Fibroblast of lung (primary cell): ENCODE results near the gene GABRG3. TPM values are rescaled to one million over a fixed set of nuclear protein-coding genes. Genes with fewer than 3 reads are reported as not detected.

Source experiments
- DNase-seq, 2 donors: peaks; one replicate each; pipeline versions ENCODE4 v3.0.0 to v3.0.0-alpha.2; 2010; ENCODE audit warnings: low read depth in 2 of 2
- H2AFZ ChIP-seq: 2 replicates; pipeline ENCODE4 v1.5.1; 2012; ENCODE audit warnings: low read length, control low read depth, inconsistent platforms
- H3K27ac ChIP-seq: 2 replicates; pipeline ENCODE4 v1.5.1; 2011; ENCODE audit warnings: low read length, control low read depth; ENCODE audit not compliant: insufficient read depth
- H3K27me3 ChIP-seq: 2 replicates; pipeline ENCODE4 v1.5.1; 2011; ENCODE audit warnings: mild to moderate bottlenecking, low read length; ENCODE audit not compliant: control insufficient read depth, insufficient read depth
- H3K36me3 ChIP-seq: 2 replicates; pipeline ENCODE4 v1.5.1; 2011; ENCODE audit warnings: low read length; ENCODE audit not compliant: control insufficient read depth, insufficient read depth
- H3K4me1 ChIP-seq: 2 replicates; pipeline ENCODE4 v1.5.1; 2011; ENCODE audit warnings: low read length; ENCODE audit not compliant: control insufficient read depth, insufficient read depth; ENCODE audit errors: extremely low read depth
- H3K4me2 ChIP-seq: 2 replicates; pipeline ENCODE4 v1.5.1; 2011; ENCODE audit warnings: low read length, control low read depth; ENCODE audit not compliant: insufficient read depth; ENCODE audit errors: extremely low read depth
- H3K4me3 ChIP-seq, 4 experiments: fragments of 200-600 bp in 1 of 4; sonication (generic) in 1 of 4; replicated peaks in 1 of 4; 2 replicates each; pipeline ENCODE4 v1.5.1; 2011 to 2016; ENCODE audit warnings: low read length in 4 of 4, low read depth in 3 of 4, mild to moderate bottlenecking in 3 of 4, control low read depth in 2 of 4, inconsistent platforms in 1 of 4, mixed read lengths in 1 of 4; ENCODE audit not compliant: insufficient read depth in 1 of 4; ENCODE audit errors: control extremely low read depth in 1 of 4
- H3K79me2 ChIP-seq: 2 replicates; pipeline ENCODE4 v1.5.1; 2012; ENCODE audit warnings: mild to moderate bottlenecking, low read length, inconsistent platforms; ENCODE audit not compliant: control insufficient read depth, insufficient read depth
- H3K9ac ChIP-seq: 2 replicates; pipeline ENCODE4 v1.5.1; 2011; ENCODE audit warnings: mild to moderate bottlenecking, low read length, control low read depth; ENCODE audit not compliant: insufficient read depth
- H3K9me3 ChIP-seq: 2 replicates; pipeline ENCODE4 v1.5.1; 2012; ENCODE audit warnings: low read depth, low read length; ENCODE audit not compliant: control insufficient read depth, insufficient read depth
- H4K20me1 ChIP-seq: 2 replicates; pipeline ENCODE4 v1.5.1; 2011; ENCODE audit warnings: low read length; ENCODE audit not compliant: control insufficient read depth, insufficient read depth; ENCODE audit errors: extremely low read depth
- EZH2 ChIP-seq: IDR thresholded peaks from 2 replicates; pipeline ENCODE4 v1.5.1; 2012; ENCODE audit warnings: low read length, control low read depth, mild to moderate bottlenecking; ENCODE audit errors: missing control alignments
- polyA plus RNA-seq, 2 donors: library from polyadenylated mRNA; depleted of rRNA in 1 of 2; stranded (reverse) in 1 of 2; unstranded in 1 of 2; fragments of >200 nt; gene quantifications; 2 replicates each; pipeline ENCODE4 v1.2.1, GENCODE V29; 2011 to 2012; ENCODE audit warnings: missing spikeins in 1 of 2
- total RNA-seq: library from RNA; depleted of rRNA; stranded (reverse); fragments of >200 nt; gene quantifications from 2 replicates; pipeline ENCODE4 v1.2.1, GENCODE V29; 2014
- TF ChIP-seq, protein P1 (sequence below), 2 donors: IDR thresholded peaks in 1 of 2; conservative IDR thresholded peaks in 1 of 2; 1 replicate in 1 of 2; 2 replicates in 1 of 2; pipeline ENCODE4 v1.5.1; 2011 to 2012; ENCODE audit warnings: low read length in 2 of 2, control low read depth in 1 of 2, inconsistent platforms in 1 of 2, low read depth in 1 of 2, mild to moderate bottlenecking in 1 of 2

The GABRG3 gene
- total and polyA plus RNA-seq, 2 donors (not counting 1 experiment from before 2014, with no cell fraction given): not detected

DNA sequence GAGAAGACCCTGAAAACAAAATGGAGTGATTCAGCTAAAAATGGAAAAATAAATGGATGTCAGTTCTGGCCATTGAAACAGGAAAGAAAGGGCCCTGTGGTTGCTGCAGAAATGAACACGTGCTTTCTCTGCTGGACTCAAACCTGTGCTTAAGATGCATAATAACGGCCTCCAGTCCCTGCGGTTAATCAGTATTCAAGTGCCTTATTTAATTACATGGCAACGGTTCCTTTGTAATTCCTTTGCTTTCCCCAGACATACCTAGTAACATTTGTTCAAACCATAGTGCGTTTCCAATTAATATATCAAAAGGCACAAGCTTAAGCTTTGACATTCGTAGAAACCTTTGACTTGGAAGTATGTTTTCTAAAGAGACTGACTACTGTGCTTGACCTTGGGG lies 428.3 kb downstream of the GABRG3 start:
- H2AFZ ChIP-seq: no peak overlapping the region
- no peak overlapping the region for H3K4me3 ChIP-seq
- no peak overlapping the region for H3K27ac ChIP-seq
- no peaks in the 10 kb centered on the region for H3K27me3 ChIP-seq
- H4K20me1 ChIP-seq: no peaks in the 10 kb centered on the region
- H3K4me2 ChIP-seq: no peak overlapping the region
- no peaks in the 10 kb centered on the region for H3K79me2 ChIP-seq
- DNase-seq: peak in 1 of 2 donors; percentile 23
- TF ChIP-seq EZH2: no peak
- no peaks in the 10 kb centered on the region for H3K9me3 ChIP-seq
- H3K4me1 ChIP-seq: no peaks in the 10 kb centered on the region
- no peak overlapping the region for H3K9ac ChIP-seq
- H3K36me3 ChIP-seq: no peaks in the 10 kb centered on the region

DNA sequence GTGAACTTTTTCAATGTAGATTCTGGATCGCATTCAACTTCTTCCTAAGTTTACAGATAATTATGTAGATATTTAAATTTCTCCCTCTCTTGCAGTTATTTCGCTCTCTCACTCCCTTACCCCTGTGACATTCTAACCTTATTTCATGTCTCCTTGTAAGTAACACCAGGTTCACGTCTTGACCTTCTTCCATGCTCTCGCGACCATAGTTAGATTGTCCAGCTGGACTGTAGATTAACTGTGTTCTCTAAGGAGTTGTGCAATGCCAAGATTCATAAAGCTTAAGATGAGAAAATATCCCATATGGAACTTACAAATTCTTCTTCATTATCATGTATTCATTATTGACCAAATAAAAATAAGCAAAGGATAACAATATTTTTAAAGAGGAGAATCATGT lies 430.5 kb downstream of the GABRG3 start:
- Histone ChIP-seq H3K79me2 (no peaks in the 10 kb centered on the region), H3K4me3 (no peak overlapping the region), H3K9me3 (no peaks in the 10 kb centered on the region), H2AFZ (no peak overlapping the region), H3K4me1 (no peaks in the 10 kb centered on the region), H3K4me2 (no peak overlapping the region), H3K27me3 (no peaks in the 10 kb centered on the region), H3K9ac (no peak overlapping the region), H3K36me3 (no peaks in the 10 kb centered on the region), H3K27ac (no peak overlapping the region), H4K20me1 (no peaks in the 10 kb centered on the region)
- peak in 1 of 2 donors; percentile 41 for DNase-seq
- no peak for TF ChIP-seq EZH2
- TF ChIP-seq, protein P1, sequence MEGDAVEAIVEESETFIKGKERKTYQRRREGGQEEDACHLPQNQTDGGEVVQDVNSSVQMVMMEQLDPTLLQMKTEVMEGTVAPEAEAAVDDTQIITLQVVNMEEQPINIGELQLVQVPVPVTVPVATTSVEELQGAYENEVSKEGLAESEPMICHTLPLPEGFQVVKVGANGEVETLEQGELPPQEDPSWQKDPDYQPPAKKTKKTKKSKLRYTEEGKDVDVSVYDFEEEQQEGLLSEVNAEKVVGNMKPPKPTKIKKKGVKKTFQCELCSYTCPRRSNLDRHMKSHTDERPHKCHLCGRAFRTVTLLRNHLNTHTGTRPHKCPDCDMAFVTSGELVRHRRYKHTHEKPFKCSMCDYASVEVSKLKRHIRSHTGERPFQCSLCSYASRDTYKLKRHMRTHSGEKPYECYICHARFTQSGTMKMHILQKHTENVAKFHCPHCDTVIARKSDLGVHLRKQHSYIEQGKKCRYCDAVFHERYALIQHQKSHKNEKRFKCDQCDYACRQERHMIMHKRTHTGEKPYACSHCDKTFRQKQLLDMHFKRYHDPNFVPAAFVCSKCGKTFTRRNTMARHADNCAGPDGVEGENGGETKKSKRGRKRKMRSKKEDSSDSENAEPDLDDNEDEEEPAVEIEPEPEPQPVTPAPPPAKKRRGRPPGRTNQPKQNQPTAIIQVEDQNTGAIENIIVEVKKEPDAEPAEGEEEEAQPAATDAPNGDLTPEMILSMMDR (conservative IDR thresholded peaks at IDR 0.05 in 1 of 2, IDR thresholded peaks at IDR 0.05 in 1 of 2; ENCODE audit: low read depth in 1 of 2, low read length in 2 of 2): no peak

DNA sequence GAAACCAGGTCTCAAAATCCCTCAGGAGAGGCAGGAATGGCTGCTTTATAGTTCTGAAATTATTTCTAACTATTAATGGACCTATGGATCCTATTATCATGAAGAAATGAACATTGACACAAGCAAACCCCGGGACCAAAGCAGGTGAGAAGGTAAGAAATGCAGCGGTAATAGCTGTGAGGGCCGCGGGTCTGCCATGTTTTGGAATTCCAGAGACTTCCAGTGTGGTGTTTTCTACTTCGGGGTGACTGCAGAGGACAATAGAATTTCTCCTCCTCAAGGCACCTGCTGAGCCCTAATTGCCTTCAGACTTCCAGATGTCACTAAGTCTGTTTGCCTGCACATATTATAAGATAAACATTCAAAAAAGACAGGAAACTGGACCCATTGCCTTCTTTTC lies 437.4 kb downstream of the GABRG3 start:
- Histone ChIP-seq H3K4me2 (no peak overlapping the region), H3K4me1 (no peaks in the 10 kb centered on the region)
- TF ChIP-seq, protein P1 (conservative IDR thresholded peaks at IDR 0.05 in 1 of 2, IDR thresholded peaks at IDR 0.05 in 1 of 2; ENCODE audit: low read depth in 1 of 2, low read length in 2 of 2): no peak
- TF ChIP-seq EZH2: no peak

More for the DNA sequence above, 437.4 kb downstream of the GABRG3 start:
- Histone ChIP-seq H3K9ac (no peak overlapping the region), H3K36me3 (no peaks in the 10 kb centered on the region), H3K9me3 (no peaks in the 10 kb centered on the region), H3K79me2 (no peaks in the 10 kb centered on the region), H3K27ac (no peak overlapping the region), H3K27me3 (no peaks in the 10 kb centered on the region), H4K20me1 (no peaks in the 10 kb centered on the region), H2AFZ (no peak overlapping the region), H3K4me3 (no peak overlapping the region)
- DNase-seq: no peak
